ENCODE data around the gene APLP1. TPM values are rescaled to one million over a fixed set of nuclear protein-coding genes. Genes with fewer than 3 reads are reported as not detected.
"Not testable (repeated sequence)": the region's sequence is repeated elsewhere in the genome, so short reads cannot be mapped to it uniquely, and the experiment has no call there.

The APLP1 gene
- total RNA-seq (not detected), polyA plus RNA-seq (not detected), total RNA-seq (0 to 0.30 (median 0.15) reads per million in 6 experiments)

DNA sequence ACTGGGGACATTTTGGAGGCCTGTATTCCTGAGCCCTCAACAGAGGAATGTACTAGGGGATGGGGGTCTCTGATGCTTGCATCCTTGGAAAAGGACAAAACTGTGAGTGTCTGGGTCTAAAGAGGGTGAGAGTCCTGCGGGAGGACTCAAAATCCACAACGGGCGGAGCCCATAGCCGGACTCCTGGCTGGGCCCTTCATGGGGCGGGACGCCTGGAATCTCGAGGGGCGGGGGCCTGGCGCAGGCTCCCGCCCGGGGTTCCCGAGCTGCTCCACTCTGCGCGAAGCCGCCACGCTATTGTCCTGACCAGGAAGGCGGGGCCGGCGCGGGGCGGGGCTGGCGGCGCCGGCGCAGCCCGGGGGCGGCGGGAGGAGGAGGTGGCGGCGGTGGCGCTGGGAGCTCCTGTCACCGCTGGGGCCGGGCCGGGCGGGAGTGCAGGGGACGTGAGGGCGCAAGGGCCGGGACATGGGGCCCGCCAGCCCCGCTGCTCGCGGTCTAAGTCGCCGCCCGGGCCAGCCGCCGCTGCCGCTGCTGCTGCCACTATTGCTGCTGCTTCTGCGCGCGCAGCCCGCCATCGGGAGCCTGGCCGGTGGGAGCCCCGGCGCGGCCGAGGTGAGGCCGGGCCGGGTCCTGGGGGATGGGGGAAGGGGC lies at the start of gene APLP1:
TSS of gene APLP1 (plus strand) at position 403 of the 651 bp plus-strand sequence. CDS start at position 466, 63 bp downstream.
- DNase-seq (peak in 8 of 10 donors; percentile 27 to 61 (median 44)), ATAC-seq (peak; percentile 65 to 82)
- H3K4me1 Mint-ChIP-seq: peaks cover 14 to 32% (median 17%) of the 10 kb centered on the region in 4 donors
- H3K27me3 Mint-ChIP-seq: peaks cover 10 to 75% (median 48%) of the 10 kb centered on the region in 5 donors
- no peak within 1 kb of the TSS for H3K27ac Mint-ChIP-seq
- peaks cover 0 to 2% (median 0%) of the 10 kb centered on the region in 3 donors for H3K36me3 Mint-ChIP-seq
- POLR2A ChIA-PET: no interaction called here
- peak within 1 kb of the TSS; percentile 59 to 76 (median 68) for H3K4me3 Mint-ChIP-seq
- no peaks in the 10 kb centered on the region for H3K9me3 Mint-ChIP-seq

DNA sequence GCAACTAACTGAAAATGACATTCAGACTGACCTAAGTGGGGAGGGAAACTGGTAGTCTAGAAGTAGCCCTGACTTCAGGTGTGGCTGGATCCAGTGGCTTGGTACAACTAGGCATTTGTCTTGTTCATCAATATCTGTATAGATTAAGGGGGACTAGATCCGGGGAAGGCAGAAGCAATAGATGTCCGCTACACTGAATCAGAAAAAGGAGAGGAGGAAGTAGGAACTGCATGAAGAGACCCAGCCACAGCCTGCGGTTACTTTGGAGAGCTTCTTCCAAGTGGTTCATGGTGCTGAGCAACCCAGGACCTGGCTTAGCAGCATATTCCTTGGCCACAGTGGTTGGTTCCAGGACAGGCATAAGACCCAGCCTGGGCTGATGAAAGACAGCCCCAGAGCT lies 45.8 kb upstream of the APLP1 start:
- no peaks in the 10 kb centered on the region for H3K36me3 Mint-ChIP-seq
- no peak for DNase-seq

DNA sequence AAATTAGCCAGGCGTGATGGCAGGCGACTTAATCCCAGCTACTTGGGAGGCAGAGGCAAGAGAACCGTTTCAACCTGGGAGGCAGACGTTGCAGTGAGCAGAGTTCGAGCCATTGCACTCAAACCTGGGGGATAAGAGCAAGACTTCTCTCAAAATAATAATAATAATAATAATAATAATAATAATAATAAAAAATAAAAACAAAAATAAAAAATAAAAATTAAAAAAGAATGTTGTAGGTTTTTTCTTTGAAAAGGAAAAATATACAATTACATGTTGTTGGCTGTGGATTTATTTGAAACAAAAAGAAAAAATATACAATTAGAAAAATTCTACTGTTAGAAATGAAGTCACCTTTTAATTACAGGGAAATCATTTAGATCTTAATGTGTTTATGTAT lies 44.2 kb upstream of the APLP1 start:
- DNase-seq (no peak), ATAC-seq (no peak)
- no peak overlapping the region for H3K4me3 Mint-ChIP-seq
- POLR2A ChIA-PET: no interaction called here
- no peaks in the 10 kb centered on the region for H3K36me3 Mint-ChIP-seq
- H3K27ac Mint-ChIP-seq: no peak overlapping the region
- H3K9me3 Mint-ChIP-seq: peaks cover 0 to 1% (median 0%) of the 10 kb centered on the region in 9 donors
- peaks cover 0 to 2% (median 0%) of the 10 kb centered on the region in 4 donors for H3K4me1 Mint-ChIP-seq
- peaks cover 6 to 38% (median 18%) of the 10 kb centered on the region in 5 donors for H3K27me3 Mint-ChIP-seq

More for the DNA sequence above, 45.8 kb upstream of the APLP1 start:
- H3K27ac Mint-ChIP-seq: no peak overlapping the region
- peaks cover 0 to 2% (median 0%) of the 10 kb centered on the region in 4 donors for H3K4me1 Mint-ChIP-seq
- no peaks in the 10 kb centered on the region for H3K9me3 Mint-ChIP-seq
- no peak for ATAC-seq
- H3K4me3 Mint-ChIP-seq: no peak overlapping the region
- POLR2A ChIA-PET: no interaction called here
- H3K27me3 Mint-ChIP-seq: peaks cover 9 to 42% (median 17%) of the 10 kb centered on the region in 5 donors

DNA sequence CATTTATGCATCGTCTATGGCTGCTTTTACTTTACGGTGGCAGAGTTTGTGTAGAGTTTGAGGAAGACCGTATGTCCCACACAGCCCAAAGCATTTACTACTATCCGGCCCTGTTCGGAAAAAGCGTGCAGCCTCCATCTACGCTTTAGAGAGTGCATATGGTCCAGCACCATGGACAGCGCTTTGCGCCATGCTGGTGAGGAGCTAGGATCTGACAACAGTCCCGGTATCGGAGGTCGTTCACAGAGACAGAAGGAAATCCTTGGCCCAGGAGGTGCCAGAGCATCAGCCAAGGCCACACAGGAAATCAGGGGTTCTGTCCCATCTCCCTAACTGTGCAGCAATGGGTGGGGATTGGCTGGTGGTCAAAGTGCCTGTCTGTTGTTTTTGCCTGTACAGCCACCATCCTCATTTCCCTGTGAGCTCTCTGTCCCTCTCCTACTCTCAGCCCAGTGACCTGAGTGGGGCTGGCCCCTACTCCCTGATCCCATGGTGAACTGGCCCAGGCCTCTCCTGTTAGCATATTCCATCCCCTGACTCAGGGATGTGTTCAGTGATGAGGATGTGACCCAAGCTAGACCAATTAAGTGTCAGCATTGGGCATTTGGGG lies 39.6 kb upstream of the APLP1 start:
- Mint-ChIP-seq H3K9me3 (peaks cover 0 to 1% (median 0%) of the 10 kb centered on the region in 9 donors), H3K36me3 (peaks cover 0 to 4% (median 0%) of the 10 kb centered on the region in 3 donors), H3K4me1 (no peaks in the 10 kb centered on the region), H3K27me3 (peaks cover 11 to 58% (median 23%) of the 10 kb centered on the region in 5 donors), H3K27ac (no peak overlapping the region), H3K4me3 (no peak overlapping the region)
- POLR2A ChIA-PET: no interaction called here
- ATAC-seq: peak; percentile 57 to 67
- peak in 9 of 10 donors; percentile 20 to 71 (median 39) for DNase-seq

DNA sequence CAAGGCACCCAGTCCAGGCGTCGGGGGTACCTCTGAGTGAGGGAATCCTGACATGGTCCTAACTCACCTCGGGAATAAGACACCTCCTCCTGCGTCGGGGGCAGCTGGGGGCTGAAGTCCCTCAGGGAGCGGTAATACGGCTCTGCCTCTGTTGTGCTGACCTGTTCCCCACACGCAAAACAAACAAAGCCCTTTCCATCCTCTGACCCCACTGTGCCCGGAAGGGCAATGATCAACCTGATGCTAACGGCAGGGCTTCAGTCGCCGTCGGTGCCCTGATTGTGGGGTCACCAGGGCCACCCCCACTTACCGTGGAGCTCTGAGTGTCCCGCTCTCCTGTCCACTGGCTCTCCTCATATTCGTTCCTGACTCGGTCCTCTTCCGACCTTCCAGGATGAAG lies 37.4 kb upstream of the APLP1 start:
- Mint-ChIP-seq H3K27me3 (peaks cover 12 to 59% (median 25%) of the 10 kb centered on the region in 5 donors), H3K4me1 (no peaks in the 10 kb centered on the region), H3K36me3 (peaks cover 0 to 4% (median 0%) of the 10 kb centered on the region in 3 donors), H3K4me3 (no peak overlapping the region), H3K9me3 (peaks cover 0 to 3% (median 0%) of the 10 kb centered on the region in 9 donors), H3K27ac (no peak overlapping the region)
- POLR2A ChIA-PET: no interaction called here
- ATAC-seq (no peak), DNase-seq (no peak)

DNA sequence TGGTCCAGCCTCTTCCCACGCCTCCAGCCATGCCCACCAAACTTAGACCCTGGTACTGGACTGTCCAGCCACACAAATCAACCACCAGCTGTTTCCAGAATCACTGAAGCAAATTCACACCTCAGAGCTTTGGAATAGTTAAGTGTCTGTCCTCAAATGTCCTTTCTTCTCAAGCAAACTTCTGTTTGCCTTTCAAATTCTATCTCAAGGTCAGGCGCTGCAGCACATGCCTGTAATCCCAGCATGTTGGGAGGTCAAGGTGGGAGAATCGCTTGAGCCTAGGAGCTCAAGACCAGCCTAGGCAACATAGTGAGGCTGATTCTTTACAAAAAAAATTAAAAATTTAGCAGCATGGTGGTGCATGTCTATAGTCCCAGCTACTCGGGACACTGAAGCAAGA lies 36.3 kb upstream of the APLP1 start:
- no peaks in the 10 kb centered on the region for H3K4me1 Mint-ChIP-seq
- H3K27ac Mint-ChIP-seq: no peak overlapping the region
- ATAC-seq: no peak
- no peak for DNase-seq
- POLR2A ChIA-PET: no interaction called here
- peaks cover 0 to 4% (median 0%) of the 10 kb centered on the region in 3 donors for H3K36me3 Mint-ChIP-seq
- H3K9me3 Mint-ChIP-seq: peaks cover 0 to 3% (median 0%) of the 10 kb centered on the region in 9 donors
- H3K27me3 Mint-ChIP-seq: peaks cover 17 to 70% (median 30%) of the 10 kb centered on the region in 5 donors
- H3K4me3 Mint-ChIP-seq: no peak overlapping the region

DNA sequence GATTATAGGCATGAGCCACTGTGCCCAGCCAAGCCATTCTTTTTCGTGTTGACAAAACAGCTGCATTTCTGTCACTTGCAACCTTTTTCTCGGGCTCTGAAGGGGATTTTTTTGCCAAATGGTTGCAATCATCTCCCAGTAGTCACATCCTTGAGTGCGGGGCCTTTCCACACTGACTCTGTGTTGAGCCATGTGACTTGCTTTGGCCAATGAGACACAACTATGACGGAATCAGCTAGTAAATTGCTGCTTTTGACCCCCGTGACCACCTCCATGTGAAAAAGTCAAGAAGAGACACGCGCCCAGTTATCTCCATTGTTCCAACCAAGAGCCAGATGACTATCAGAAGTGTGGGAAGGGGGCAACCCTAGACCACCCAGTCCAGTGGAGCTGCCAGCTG lies 34.4 kb upstream of the APLP1 start:
- Mint-ChIP-seq H3K4me3 (no peak overlapping the region), H3K4me1 (no peaks in the 10 kb centered on the region), H3K9me3 (peaks cover 0 to 8% (median 2%) of the 10 kb centered on the region in 9 donors), H3K36me3 (peaks cover 0 to 6% (median 0%) of the 10 kb centered on the region in 3 donors), H3K27me3 (peaks cover 13 to 65% (median 27%) of the 10 kb centered on the region in 5 donors), H3K27ac (no peak overlapping the region)
- DNase-seq: no peak
- no peak for ATAC-seq
- POLR2A ChIA-PET: no interaction called here

DNA sequence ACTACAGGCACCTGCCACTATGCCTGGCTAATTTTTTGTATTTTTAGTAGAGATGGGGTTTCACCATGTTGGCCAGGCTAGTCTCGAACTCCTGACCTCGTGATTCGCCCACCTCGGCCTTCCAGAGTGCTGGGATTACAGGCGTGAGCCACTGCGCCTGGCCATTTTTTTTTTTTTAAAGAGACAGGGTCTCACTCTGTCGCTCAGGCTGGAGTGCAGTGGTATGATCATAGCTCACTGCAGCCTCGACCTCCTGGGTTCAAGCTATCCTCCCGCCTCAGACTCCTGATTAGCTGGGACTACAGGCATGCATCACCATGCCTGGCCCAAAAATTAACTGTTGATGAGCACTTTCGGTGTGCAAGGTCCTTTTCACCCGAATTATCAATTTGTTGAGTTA lies 32.3 kb upstream of the APLP1 start:
- ATAC-seq, H3K4me3 Mint-ChIP-seq, POLR2A ChIA-PET, H3K36me3 Mint-ChIP-seq, H3K4me1 Mint-ChIP-seq, DNase-seq: not testable (repeated sequence)
- Mint-ChIP-seq H3K27ac (peak overlapping the region in 1 of 10 donors; percentile 4), H3K27me3 (peaks cover 13 to 52% (median 26%) of the 10 kb centered on the region in 5 donors), H3K9me3 (peaks cover 0 to 13% (median 3%) of the 10 kb centered on the region in 9 donors)

DNA sequence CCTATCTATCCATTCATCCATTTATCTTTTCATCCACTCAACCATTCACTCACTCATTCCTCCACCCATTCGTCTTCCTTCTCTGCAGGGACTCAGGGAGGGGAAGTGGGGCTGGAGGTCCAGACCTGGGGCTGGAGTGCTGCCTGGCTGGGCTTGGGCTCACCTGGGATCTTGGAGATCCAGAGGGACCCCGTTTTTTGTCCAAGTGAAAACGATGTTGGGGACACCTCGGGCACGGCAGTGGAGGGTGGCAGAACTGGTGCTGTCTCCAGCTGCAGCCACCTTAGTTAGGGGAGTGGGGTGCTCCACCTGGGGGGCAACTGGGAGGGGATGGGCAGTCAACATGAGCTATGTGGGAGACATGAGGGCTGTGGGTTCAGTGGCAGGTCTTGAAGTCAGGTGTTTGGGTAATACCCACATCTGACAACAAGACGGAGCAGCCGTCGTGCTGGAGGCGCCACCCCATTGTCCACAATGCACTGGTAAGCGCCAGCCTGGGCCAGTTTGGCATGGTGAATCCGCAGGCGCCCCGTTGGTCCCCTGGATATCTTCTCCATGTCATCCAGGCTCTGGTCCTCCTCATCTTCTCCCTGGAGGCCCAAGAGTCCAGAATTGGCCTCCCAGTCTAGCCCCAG lies 26.3 kb upstream of the APLP1 start:
- H3K27me3 Mint-ChIP-seq: peaks cover 30 to 58% (median 47%) of the 10 kb centered on the region in 5 donors

DNA sequence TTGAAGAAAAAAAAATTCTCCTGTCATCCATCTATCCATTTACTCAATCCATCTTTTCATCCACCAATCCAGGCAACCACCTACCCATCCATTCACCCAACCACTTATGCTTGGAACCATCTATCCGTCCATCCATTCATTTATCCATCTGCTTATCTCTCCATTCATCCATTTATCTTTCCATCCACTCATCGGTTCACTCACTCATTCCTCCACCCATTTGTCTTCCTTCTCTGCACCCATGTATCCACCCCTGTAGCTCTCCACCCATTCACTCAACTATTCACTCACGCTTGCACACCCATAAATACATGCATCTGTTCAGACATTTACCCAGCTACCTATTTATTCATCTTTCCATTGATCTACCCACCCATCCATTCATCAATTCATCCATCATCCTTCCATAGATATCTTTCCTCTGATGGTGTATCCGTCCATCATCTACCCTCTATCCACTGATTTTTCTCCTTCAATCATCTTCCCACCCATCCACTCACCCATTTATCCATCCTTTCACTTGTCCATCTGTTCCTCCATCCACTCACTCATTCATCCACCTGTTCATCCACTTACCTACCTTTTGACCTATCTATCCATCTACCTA lies 25.6 kb upstream of the APLP1 start:
- ATAC-seq (no peak), DNase-seq (no peak)
- H3K9me3 Mint-ChIP-seq: peaks cover 0 to 24% (median 11%) of the 10 kb centered on the region in 9 donors
- peaks cover 30 to 54% (median 47%) of the 10 kb centered on the region in 5 donors for H3K27me3 Mint-ChIP-seq
- peak overlapping the region in 1 of 10 donors; percentile 3 for H3K27ac Mint-ChIP-seq
- peaks cover 0 to 21% (median 10%) of the 10 kb centered on the region in 3 donors for H3K36me3 Mint-ChIP-seq
- POLR2A ChIA-PET: no interaction called here
- no peak overlapping the region for H3K4me3 Mint-ChIP-seq
- peaks cover 15 to 21% (median 20%) of the 10 kb centered on the region in 4 donors for H3K4me1 Mint-ChIP-seq

More for the DNA sequence above, 26.3 kb upstream of the APLP1 start:
- peaks cover 0 to 24% (median 11%) of the 10 kb centered on the region in 9 donors for H3K9me3 Mint-ChIP-seq
- peaks cover 0 to 21% (median 10%) of the 10 kb centered on the region in 3 donors for H3K36me3 Mint-ChIP-seq
- peaks cover 15 to 21% (median 20%) of the 10 kb centered on the region in 4 donors for H3K4me1 Mint-ChIP-seq
- no peak overlapping the region for H3K4me3 Mint-ChIP-seq
- no peak overlapping the region for H3K27ac Mint-ChIP-seq
- DNase-seq (no peak), ATAC-seq (no peak)
- POLR2A ChIA-PET: no interaction called here

DNA sequence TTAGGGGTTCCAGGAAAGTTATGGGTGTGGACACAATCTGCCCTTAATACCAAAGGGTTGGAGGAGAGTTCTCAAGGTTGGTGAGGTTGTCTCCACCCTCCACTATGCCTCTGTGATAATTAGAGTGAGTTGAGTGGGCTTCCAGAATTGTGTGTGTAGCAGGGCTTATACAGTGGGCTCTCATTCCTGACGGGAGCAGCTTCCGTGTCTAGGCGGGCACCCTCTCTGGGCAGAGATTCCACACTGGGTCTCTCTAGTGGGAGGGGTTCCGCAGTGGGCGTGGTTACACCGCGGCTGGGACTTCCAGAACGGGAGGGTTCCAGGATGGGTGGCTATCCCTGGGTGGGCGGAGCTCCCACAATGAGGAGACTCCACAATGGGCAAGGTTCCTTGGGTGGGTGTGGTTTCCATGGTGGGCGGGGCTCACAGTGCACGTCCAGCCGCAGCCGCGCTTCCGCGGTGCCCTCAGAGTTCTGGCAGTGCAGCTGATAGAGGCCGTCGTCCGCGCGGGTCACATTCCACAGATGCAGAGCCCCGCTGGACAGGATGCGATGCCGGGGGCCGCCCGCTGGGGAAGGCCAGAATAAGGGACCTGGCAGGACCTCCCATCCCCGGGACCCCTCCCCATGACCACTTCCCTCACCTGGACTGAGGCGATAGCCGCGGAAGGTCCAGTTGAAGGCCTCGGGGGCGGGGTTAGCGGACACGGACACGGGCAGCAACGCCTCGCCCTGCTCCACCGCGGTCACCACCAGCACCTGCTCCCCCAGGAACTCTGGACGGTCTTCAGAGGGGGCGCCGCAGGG lies 24.5 kb upstream of the APLP1 start:
- peak overlapping the region in 5 of 10 donors; percentile 17 to 74 (median 48) for H3K4me3 Mint-ChIP-seq
- peaks cover 0 to 20% (median 10%) of the 10 kb centered on the region in 3 donors for H3K36me3 Mint-ChIP-seq
- H3K4me1 Mint-ChIP-seq: peaks cover 15 to 21% (median 20%) of the 10 kb centered on the region in 4 donors
- H3K27me3 Mint-ChIP-seq: peaks cover 32 to 65% (median 51%) of the 10 kb centered on the region in 5 donors
- H3K9me3 Mint-ChIP-seq: peaks cover 0 to 23% (median 9%) of the 10 kb centered on the region in 9 donors
- DNase-seq (no peak), ATAC-seq (no peak)
- POLR2A ChIA-PET: no interaction called here
- no peak overlapping the region for H3K27ac Mint-ChIP-seq
